Hepatic stellate cell (primary cell): ENCODE data around the gene ZMYM4.
"Not testable (repeated sequence)": the region's sequence is repeated elsewhere in the genome, so short reads cannot be mapped to it uniquely, and the experiment has no call there.

Source experiments
- DNase-seq: peaks from one replicate; pipeline ENCODE4 v3.0.0; 2011; ENCODE audit warnings: low spot score

Gene ZMYM4

DNA sequence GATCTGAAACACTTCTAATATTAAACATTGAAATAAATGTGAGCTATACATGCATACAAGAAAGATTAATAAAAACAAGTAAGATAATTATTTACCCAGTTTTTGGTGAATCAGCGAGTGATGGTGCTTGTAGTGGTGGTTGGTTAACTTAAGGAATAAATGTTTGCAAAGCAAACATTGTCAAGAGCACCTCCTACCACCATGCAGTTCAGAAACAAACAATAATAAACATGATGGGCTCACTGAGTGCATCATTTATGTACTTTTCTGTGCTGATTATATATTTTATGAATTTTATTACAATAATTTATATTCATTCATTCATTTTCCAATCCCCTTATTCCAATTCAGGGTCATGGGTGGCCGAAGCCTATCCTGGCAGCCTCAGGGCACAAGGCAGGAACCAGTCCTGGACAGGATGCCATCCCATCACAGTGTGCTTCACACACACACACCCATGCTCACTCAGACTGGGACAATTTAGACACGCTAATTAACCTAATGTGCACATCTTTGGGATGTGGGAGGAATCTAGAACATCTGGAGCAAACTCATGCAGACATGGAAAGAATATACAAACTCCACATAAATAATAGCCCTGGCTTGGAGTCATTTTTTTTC lies 57.8 kb downstream of the ZMYM4 start:
- no peak for DNase-seq

DNA sequence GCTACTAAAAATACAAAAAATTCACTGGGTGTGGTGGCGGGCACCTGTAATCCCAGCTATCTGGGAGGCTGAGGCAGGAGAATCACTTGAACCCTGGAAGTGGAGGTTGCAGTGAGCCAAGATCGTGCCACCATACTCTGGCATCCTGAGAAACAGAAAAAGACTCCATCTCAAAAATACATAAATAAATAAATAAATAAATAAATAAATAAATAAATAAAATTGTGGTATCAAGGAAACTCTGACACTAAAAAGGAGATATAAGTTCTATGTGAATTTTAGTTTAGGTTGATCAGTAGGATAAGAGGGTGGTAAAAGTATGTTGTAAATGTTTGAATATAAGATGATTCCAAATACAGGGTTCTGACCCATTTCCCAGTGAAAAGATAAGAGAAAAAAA lies 63.1 kb downstream of the ZMYM4 start:
- not testable (repeated sequence) for DNase-seq

DNA sequence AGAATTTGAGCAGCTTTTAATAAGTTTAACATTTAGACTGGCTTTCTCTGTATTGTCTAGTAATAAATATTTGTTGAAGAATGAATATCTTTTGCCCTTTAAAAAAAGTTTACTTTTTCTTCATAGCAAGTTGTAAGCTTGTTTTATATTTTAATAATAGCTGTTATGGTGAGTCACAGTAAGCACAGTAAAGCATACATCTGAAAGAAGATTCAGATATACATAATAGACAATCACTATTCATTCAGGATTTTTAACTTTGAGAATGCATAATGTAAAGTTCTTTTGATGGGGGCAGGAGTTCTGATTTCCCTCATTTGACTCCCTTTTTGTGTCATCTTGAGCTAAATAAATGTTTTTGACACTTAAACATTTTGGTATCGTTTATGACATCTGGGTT lies 66.0 kb downstream of the ZMYM4 start:
- DNase-seq, result no peak

DNA sequence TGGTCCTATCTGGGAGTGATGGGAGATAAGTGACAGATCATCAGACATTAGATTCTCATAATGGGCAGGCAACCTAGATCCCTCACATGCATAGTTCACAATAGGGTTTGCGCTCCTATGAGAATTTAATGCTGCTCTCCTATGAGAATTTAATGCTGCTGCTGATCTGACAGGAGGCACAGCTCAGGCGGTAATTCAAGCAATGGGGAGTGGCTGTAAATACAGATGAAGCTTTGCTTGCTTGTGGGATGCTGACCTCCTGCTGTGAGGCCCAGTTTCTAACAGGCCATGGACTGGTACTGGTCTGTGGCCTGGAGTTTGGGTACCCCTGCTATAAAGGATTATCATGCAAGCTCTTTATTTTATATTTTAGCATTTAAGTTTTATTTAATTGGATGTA lies 72.0 kb downstream of the ZMYM4 start:
- no peak for DNase-seq

DNA sequence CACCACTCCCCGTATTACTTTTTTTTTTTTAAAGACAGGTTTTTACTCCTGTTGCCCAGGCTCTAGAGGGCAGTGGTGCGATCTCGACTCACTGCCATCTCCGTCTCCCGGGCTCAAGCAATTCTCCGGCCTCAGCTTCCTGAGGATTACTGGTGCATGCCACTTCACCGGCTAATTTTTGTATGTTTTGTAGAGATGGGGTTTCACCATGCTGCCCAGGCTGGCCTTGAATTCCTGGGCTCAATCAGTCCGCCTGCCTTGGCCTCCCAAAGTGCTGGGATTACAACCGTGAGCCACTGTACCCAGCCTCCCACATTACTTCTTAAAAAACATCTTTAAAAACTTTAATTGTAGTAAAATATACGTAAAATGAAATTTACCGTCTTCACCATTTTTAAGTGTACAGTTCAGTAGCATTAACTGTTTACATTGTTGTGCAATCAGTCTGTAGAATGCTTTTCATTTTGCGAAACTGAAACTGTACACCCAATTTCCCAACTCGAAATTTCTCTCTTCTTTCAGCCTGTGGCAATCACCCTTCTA lies 77.0 kb downstream of the ZMYM4 start:
- no peak for DNase-seq

DNA sequence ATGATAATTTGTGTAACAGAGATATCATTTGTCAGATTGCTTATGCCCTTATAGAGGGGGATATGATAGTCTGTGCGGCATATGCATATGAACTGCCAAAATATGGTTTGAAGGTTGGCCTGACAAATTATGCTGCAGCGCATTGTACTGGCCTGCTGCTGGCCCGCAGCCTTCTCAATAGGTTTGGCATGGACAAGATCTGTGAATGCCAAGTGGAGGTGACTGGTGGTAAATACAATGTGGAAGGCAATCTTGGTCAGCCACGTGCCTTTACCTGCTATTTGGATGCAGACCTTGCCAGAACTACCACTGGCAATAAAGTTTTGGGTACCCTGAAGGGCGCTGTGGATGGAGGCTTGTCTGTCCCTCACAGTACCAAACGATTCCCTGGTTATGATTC lies 82.4 kb downstream of the ZMYM4 start:
- DNase-seq, result no peak

DNA sequence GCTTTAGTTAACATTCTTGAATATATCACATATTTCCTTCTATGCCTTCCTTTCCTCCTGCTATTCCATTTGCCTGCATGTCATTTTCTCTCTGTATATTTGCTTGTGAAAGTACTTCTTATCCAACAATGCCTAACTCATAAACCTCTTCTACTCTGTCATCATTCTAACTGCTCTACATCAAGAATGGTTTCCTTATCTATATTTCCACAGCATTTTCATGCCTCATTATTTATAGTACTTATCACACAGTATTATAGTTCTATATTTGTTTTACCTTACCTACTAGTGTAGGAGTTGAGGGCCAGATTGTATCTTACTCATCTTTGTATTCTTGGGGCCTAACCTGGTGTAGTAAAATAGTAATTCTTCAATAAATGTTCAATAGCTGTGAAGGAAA lies 91.5 kb downstream of the ZMYM4 start:
- DNase-seq, result no peak

DNA sequence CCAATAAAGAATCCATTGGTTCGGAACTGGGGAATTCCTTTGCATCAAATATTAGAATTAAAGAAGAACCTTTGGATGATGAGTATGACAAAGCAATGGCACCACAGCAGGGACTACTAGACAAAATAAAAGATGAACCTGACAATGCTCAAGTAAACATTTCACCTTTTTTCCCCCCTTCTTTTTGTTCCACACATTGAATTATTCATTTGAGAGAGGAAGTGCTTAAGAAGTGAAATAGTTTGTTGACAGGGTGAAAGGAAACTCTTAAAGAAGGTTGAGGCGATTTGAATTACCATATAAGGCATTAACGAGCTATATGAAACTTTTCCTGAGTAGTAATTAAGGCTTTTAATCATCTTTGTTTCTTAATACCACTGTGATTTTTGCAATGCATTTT lies 93.1 kb downstream of the ZMYM4 start:
- no peak for DNase-seq

DNA sequence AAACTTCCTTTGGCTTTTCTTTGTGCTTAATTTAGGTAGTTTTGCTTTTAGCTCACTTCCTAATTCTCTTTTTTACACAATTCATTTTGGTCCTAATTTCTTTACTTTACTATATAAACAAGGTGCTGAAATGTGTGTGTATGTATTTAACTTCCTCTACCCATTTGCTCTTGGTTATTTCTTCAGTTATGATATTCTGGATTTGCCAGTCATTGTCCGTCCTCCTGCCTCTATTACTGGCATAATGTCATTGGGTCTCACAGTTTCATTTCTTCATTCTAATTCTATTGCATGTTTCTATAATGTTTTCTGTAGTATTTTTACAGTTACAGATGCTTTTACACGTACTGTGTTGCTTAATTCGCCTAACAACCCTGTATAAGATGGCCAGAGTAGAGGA lies 96.2 kb downstream of the ZMYM4 start:
- no peak for DNase-seq

DNA sequence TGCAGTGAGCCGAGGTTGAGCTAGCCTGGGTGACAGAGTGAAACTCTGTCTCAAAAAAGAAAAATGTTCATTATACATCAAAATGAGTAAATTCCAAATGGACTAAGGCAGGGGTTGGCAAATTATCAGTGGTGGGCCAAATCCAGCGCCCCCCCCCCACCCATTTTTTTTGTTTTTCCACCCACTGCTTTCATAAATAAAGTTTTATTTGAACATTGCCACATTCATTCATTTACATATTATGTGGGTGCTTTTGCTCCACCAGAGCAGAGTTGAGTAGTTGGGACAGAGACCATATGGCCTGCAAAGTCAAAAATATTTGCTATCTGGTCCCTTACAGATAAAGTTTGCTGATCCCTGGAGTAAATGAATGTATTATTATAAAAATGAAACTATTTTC lies 99.4 kb downstream of the ZMYM4 start:
- DNase-seq, result no peak

DNA sequence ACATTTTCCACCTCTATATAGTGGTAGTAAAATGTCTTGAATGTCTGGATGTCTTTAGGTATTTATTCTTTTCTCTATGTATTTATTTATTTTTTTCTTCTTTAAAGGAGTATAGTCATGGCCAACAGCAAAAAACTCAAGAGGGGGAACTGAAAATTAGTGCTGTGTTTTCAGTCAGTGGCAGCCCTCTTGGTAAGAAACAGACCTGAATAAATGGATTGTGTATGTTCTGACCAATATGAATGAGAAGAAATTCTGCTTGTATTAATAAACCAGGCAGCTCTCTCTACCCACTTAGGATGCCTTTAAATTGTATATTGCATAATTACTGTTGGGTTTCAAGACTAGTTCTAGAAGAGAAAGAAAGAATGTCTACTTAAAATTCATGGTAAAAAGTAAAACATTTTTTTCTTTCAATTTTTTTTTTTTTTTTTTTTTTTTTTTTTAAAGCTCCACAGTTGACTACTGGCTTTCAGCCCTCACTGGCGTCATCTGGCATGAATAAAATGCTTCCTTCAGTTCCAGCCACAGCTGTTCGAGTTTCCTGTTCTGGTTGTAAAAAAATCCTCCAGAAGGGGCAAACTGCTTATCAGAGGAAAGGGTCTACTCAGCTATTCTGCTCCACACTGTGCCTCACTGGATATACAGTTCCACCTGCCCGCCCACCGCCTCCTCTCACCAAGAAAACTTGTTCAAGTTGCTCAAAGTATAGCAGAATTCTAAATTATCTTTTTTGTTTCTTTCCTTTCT lies 101.6 kb downstream of the ZMYM4 start:
- peak; percentile 30 for DNase-seq

DNA sequence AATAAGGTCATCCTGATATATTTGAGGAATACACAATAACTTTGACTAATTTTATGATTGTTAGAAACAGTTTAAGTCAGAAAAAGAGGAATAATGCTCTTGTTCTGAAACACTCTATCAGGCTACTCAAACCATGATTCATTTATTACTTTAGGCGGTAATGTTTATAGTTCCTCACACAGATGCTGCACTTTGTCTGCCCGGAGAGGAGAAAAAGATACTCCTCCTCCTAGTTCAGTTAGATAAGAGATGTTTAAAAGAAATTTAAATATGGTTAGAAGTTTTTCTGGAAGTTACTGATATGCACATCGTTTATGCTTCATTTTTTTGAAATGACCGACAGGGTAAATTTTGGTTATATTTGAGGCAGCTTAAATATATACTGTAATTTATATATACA lies 103.0 kb downstream of the ZMYM4 start:
- no peak for DNase-seq

DNA sequence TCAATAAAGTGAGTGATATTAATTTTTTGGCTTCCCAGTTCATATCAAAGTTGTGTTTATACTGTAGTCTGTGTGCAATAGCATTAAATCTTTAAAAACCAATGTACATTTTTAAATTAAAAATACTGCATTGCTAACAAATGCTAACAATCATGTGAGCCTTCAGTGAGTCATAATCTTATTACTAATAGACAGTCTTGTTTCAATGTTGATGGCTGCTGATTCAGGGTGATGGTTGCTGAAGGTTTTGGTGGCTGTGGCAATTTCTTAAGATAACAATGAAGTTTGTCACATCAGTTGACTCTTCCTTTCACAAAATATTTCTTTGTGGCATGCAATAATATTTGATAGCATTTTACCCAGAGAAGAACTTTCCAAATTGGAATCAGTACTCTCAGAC lies 109.0 kb downstream of the ZMYM4 start:
- peak; percentile 19 for DNase-seq

DNA sequence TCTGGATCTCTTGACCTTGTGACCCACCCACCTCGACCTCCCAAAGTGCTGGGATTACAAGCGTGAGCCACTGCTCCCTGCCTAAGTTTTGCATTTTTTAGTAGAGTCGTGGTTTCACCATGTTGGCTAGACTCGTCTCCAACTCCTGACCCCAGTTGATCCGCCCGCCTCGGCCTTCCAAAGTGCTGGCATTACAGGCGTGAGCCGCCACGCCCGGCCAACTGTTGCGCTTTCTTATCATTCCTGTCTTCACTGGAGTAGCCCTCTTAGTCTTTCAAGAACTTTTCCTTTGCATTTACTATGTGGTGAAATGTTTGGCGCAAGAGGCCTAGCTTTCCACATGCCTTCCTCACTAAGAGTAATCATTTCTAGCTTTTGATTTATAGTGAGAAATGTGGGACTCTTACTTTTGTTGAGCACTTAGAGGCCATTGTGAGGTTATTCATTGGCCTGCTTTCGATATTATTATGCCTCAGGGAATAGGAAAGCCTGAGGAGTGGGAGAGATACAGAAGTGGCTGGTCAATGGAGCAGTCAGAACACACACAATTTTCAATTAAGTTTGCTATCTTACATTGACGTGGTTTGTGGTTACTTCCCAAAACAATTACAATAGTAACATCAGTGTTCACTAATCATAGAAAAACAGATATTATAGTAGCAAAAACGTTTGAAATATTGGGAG lies 111.0 kb downstream of the ZMYM4 start:
- no peak for DNase-seq

DNA sequence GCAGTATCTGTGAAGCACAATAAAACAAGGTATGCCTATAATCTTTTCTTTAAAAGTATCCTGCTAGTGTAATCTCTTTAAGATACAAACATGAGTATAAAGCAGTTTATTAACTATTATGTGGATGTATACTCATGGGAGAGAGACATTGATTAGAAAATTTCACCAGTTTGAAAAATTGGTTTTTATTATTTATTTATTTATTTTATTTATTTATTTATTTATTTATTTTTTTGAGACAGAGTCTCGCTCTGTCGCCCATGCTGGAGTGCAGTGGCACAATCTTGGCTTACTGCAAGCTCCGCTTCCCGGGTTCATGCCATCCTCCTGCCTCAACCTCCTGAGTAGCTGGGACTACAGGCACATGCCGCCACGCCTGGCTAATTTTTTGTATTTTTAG lies 111.6 kb downstream of the ZMYM4 start:
- DNase-seq, result not testable (repeated sequence)

DNA sequence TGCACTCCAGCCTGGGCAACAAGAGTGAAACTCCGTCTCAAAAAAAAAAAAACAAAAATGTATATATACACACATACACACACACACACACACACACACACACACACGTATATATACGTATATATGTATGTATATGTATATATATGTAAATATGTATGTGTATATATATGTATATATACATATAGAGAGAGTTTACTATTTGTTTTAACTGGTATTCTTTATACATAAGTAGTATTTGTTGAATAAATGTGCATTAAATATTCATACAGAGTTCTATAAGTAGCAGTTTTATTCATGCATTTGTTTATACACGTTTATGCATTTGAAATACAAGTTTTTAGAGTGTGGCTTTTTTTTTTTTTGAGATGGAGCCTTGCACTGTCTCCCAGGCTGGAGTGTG lies 113.6 kb downstream of the ZMYM4 start:
- DNase-seq, result no peak

DNA sequence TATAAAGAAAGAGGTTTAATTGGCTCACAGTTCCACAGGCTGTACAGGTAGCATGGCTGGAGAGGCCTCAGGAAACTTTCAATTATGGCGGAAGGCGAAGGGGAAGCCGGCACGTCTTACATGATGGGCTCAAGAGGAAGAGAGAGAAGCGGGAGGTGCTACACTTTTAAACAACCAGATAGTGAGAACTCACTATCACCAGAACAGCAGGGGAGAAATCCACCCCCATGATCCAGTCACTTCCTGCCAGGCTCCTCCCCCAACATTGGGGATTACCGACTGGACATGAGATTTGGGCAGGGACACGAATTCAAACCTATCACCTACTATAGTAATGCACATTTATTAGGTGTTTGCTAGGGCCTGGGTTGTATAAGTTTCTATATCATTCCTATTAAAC lies 117.8 kb downstream of the ZMYM4 start:
- DNase-seq, result no peak

DNA sequence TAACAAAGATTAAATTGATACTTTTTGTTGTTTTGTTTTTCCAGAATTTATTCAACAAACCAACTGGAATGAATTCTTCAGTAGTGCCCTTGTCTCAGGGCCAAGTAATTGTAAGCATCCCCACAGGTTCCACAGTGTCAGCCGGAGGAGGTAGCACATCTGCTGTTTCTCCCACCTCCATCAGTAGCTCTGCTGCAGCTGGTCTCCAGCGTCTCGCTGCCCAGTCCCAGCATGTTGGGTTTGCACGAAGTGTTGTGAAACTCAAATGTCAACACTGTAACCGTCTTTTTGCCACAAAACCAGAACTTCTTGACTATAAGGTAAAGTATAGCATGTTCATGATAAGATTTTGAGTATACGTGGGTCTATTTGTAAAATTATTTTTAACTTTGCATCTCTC lies 118.5 kb downstream of the ZMYM4 start:
- no peak for DNase-seq

DNA sequence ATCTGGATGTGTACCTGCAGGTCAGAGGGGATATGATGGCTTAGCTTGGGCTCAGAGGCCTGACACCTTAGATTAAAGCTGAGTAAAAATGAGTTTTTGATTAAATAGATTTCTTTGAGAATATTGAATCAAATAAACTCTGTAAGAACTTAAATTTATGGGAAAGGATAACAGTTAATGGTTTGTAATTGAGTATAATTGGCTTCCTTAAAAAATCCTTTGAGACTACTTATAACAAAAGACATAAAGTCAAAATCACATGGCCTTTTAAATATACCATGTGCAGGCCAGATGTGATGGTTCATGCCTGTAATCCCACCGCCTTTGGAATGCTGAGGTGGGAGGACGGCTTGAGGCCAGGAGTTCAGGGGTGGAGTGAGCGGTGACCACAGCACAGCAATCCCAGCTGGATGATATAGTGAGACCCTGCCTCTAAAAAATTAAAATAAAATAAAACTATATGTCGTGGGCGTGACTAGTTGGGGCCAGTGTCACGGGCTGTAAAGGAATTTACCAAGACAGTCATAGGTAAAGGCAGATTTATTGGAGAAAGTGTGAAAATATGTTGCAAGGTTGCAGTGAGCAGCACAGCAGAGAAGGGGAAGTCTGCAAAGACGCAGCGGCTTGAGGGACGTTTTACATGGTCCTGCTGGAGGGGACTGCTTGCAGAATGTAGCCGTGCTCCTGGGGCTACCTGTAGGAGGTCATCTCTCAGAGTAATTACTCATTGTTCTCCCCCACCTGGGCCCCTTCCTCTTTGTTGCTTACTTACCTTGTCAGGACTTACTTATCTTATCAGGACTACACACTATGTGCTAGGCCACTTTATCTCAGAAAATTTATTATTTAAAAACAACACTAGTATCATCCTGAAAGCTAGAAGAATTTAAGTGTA lies 122.3 kb downstream of the ZMYM4 start:
- DNase-seq, result no peak

DNA sequence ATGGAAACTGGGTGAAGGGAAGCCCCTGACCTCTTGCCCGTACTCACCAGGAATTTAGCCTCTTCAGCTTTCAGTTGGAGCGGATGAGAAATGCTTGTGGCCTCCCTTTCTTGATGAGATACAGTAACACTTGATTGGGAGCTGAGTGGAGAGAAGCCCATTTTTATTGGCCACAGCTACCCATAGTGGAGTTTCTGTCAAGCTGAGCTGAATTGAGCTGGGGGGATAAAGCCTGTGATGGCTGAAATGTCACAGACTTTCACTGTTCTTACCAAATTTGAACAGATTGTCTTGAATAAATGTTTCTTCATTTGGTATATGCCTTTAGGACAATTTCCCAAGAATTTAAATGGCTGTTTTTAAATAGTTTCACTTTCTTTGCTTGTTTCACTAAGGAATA lies 125.9 kb downstream of the ZMYM4 start:
- no peak for DNase-seq

DNA sequence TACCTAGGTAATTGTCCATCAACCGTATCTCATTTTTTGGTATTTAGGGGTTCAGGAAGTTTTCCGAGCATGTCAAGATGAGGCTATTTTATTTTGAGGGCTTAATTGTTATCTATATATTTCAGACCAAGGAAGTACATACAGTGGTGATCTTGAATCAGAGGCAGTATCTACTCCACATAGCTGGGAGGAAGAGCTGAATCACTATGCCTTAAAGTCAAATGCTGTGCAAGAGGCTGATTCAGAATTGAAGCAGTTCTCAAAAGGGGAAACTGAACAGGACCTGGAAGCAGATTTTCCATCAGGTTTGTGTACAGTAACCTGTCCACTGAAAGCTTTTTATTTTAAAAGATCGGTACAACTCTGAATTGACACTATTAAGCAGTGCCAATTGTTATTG lies 130.2 kb downstream of the ZMYM4 start:
- no peak for DNase-seq

DNA sequence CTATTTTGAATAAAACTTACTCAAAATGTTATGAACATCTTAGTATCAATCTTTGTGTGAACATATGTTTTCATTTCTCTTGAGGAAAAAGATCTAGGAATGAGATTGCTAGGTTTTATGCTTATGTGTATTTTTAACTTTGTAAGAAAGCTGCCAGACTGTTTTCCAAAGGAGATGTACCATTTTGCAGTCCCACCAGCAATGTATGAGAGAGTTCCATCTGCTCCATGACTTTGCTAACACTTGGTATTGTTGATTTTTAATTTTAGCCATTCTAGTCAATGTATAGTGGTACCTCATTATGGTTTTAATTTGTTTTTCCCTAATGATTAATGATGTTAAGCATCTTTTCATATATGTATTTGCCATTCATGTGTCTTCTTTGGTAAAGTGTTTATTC lies 132.5 kb downstream of the ZMYM4 start:
- no peak for DNase-seq
